ENCODE measurements around the gene SPARCL1.

The SPARCL1 gene

DNA sequence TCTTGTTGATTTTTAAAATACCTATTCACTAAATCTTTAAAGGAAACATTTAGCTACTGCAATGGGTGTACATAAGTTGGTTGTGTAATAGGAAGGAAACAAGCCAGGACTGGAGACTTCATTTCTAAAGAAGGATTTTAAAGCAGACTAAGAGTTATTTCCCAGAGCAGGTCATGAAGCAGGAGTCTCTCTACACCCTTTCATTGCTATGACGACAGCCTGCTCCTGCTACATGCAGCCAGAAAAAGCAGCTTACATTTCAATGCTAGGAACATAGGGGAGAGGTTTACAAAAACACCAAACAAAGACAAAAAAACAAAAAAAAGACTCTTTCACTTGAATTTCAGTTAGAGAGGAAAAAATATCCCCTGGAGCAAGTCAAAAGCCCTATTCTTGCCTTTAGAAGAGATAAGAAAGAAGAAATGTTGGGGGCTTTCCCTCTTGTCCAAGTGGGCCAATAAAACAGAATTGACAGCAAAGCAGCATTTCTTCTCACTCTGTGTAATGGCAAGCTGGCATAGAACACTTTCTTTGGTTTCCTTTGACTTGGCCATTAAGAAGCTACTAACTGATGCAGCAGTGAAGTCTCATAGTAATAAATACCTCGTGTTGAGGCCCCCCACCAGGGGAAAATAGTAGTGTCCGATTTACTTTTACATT lies 3.4 kb downstream of the SPARCL1 start:
- Histone ChIP-seq H3K4me3 (ENCODE audit: insufficient read depth, low read depth, low read length, poor library complexity, severe bottlenecking) (no peak overlapping the region), H3K27me3 (replicated peaks; ENCODE audit: control insufficient read depth, insufficient read depth, low read length, poor library complexity, severe bottlenecking) (no peaks in the 10 kb centered on the region), H3K36me3 (ENCODE audit: control insufficient read depth, insufficient read depth, low read length) (no peaks in the 10 kb centered on the region), H3K4me1 (ENCODE audit: control insufficient read depth, insufficient read depth, low read length, poor library complexity, severe bottlenecking) (no peaks in the 10 kb centered on the region), H3K27ac (ENCODE audit: insufficient read depth, low read length, poor library complexity, severe bottlenecking) (no peak overlapping the region), H3K9me3 (ENCODE audit: control insufficient read depth, low read length) (no peaks in the 10 kb centered on the region)
- no peak for DNase-seq

DNA sequence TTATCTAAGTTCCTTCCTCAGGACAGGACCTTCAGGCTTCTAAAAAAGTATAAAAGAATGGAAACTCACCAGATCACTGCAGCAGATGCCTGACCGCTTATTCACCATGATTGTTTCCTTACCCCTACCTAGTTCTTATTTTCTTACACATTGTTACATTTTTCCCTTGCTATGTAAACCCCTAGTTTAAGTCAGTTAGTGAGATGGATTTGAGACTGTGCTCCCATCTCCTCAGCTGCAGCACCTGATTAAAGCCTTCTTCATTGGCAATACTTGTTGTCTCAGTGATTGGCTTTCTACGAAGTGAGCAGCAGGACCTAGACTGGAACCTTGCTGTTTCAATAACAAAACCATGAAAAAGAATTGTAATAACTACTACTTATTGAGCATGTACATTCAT lies 4.7 kb downstream of the SPARCL1 start:
- DNase-seq = no peak
- no peaks in the 10 kb centered on the region for H3K27me3 ChIP-seq (replicated peaks; ENCODE audit: control insufficient read depth, insufficient read depth, low read length, poor library complexity, severe bottlenecking)
- no peaks in the 10 kb centered on the region for H3K36me3 ChIP-seq (ENCODE audit: control insufficient read depth, insufficient read depth, low read length)
- H3K4me1 ChIP-seq (ENCODE audit: control insufficient read depth, insufficient read depth, low read length, poor library complexity, severe bottlenecking) = no peaks in the 10 kb centered on the region
- H3K4me3 ChIP-seq (ENCODE audit: insufficient read depth, low read depth, low read length, poor library complexity, severe bottlenecking) = no peak overlapping the region
- H3K9me3 ChIP-seq (ENCODE audit: control insufficient read depth, low read length) = no peaks in the 10 kb centered on the region
- H3K27ac ChIP-seq (ENCODE audit: insufficient read depth, low read length, poor library complexity, severe bottlenecking) = no peak overlapping the region

DNA sequence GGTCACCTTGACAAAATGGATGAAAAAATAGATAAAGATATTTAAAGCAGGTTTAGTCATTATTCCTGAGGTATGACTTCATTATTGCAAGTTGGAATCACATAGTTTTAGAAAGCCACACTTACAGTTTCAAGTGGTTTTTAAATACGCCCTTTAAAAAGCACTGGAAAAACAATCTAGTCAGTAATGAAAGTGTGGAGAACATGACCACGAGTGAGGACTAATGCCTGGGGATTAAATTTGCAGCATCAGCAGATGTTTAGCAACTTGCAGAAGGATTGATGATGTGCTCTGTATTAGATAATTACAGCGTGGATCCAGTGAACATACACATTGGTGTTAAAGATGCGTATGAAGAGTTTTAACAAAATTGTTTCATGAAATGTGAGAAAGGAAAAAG lies 5.9 kb downstream of the SPARCL1 start:
- Histone ChIP-seq H3K36me3 (ENCODE audit: control insufficient read depth, insufficient read depth, low read length) (no peaks in the 10 kb centered on the region), H3K4me1 (ENCODE audit: control insufficient read depth, insufficient read depth, low read length, poor library complexity, severe bottlenecking) (no peaks in the 10 kb centered on the region)
- no peak for DNase-seq

DNA sequence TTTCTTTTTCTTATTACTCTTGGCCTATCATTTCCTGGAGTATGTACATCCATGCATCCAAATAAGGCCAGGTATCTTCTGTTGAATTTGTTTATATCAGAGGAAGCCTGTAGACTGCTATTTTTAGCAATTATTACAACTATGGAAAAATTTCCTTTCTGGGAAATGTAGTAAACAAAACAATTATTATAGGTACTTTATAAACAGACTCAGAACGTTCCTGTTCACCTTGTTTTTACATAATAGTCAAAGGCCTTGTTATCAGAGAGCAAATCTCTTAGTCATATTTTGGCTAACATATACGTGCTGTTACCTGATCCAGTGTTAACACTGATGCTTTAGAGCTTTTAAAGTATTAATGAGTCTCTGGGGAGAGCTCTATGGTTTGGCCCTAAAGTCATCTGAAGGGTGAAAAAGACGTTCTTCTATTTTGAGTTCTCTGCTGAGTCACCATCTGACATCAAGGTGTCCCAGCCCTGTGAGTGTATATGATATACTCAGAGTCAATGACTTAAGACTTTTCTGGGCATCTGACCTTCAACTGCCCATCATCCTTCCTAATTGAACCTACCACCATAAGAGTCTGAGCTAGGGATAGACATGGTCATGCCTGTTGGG lies 7.3 kb downstream of the SPARCL1 start:
- DNase-seq = no peak
- Histone ChIP-seq H3K9me3 (ENCODE audit: control insufficient read depth, low read length) (no peaks in the 10 kb centered on the region), H3K4me1 (ENCODE audit: control insufficient read depth, insufficient read depth, low read length, poor library complexity, severe bottlenecking) (no peaks in the 10 kb centered on the region), H3K27me3 (replicated peaks; ENCODE audit: control insufficient read depth, insufficient read depth, low read length, poor library complexity, severe bottlenecking) (no peaks in the 10 kb centered on the region), H3K4me3 (ENCODE audit: insufficient read depth, low read depth, low read length, poor library complexity, severe bottlenecking) (no peak overlapping the region), H3K27ac (ENCODE audit: insufficient read depth, low read length, poor library complexity, severe bottlenecking) (no peak overlapping the region), H3K36me3 (ENCODE audit: control insufficient read depth, insufficient read depth, low read length) (no peaks in the 10 kb centered on the region)

More for the DNA sequence above, 5.9 kb downstream of the SPARCL1 start:
- H3K4me3 ChIP-seq (ENCODE audit: insufficient read depth, low read depth, low read length, poor library complexity, severe bottlenecking) = no peak overlapping the region
- H3K27ac ChIP-seq (ENCODE audit: insufficient read depth, low read length, poor library complexity, severe bottlenecking) = no peak overlapping the region
- no peaks in the 10 kb centered on the region for H3K27me3 ChIP-seq (replicated peaks; ENCODE audit: control insufficient read depth, insufficient read depth, low read length, poor library complexity, severe bottlenecking)
- H3K9me3 ChIP-seq (ENCODE audit: control insufficient read depth, low read length) = no peaks in the 10 kb centered on the region

DNA sequence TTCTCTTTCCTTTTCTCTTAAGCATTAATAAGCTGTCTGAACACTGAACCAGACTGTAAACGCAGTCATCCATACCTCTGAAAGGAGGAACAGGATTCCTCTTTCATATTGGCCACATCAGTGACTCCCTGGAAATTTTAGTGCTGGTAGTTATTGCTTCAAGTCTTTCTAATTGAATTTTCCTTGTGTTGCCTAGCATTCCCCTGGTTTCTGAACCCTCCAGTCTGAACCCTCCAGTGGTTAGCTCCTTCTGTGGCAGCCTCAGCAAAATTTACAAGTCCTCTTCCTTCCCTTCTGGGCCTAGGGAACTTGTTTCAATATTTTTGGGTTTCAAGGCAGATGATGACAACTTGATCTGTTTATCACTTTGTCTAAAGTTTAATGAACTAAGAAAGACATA lies 7.9 kb downstream of the SPARCL1 start:
- Histone ChIP-seq H3K36me3 (ENCODE audit: control insufficient read depth, insufficient read depth, low read length) (no peaks in the 10 kb centered on the region), H3K27me3 (replicated peaks; ENCODE audit: control insufficient read depth, insufficient read depth, low read length, poor library complexity, severe bottlenecking) (no peaks in the 10 kb centered on the region), H3K4me3 (ENCODE audit: insufficient read depth, low read depth, low read length, poor library complexity, severe bottlenecking) (no peak overlapping the region), H3K9me3 (ENCODE audit: control insufficient read depth, low read length) (no peaks in the 10 kb centered on the region), H3K27ac (ENCODE audit: insufficient read depth, low read length, poor library complexity, severe bottlenecking) (no peak overlapping the region), H3K4me1 (ENCODE audit: control insufficient read depth, insufficient read depth, low read length, poor library complexity, severe bottlenecking) (no peaks in the 10 kb centered on the region)
- no peak for DNase-seq

DNA sequence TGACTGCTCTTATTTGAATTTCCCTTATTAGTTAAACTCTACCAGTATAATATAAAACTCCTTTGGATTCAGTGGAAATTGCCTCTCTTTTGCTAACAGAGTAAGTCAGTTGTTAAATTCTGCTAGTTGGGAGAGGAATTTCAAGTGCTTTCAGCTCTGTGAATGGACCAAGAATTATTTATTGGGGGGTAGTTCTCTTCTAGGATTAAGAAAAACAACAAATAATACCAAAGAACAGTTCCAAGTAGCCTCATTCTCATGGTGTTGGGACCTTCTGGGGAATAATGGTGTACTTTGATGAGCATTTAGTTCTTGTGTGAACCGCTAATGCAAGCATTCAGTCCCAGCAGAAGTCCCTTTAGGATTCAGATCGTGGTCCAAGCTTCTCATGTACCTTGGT lies 11.6 kb downstream of the SPARCL1 start:
- Histone ChIP-seq H3K4me1 (ENCODE audit: control insufficient read depth, insufficient read depth, low read length, poor library complexity, severe bottlenecking) (no peaks in the 10 kb centered on the region), H3K9me3 (ENCODE audit: control insufficient read depth, low read length) (no peaks in the 10 kb centered on the region)
- no peak for DNase-seq

DNA sequence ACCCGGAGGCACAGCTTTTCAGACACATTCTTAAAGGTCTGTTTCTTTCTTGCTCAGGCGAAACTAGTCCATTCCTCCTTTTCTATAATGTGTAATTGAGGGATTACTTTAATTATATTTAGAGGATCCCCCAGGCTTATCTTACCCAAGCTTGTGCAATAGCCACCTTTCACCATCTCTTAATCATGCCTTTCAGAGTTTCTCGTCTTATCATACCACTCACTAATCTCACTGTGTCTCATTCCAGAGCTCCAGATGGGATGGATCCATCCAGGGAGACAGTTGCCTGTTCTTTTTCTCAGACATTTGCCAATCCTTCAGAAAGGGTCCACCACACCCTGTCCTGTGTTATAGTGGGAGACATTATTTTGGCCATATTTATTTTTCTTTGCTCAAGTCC lies 12.5 kb downstream of the SPARCL1 start:
- Histone ChIP-seq H3K27me3 (replicated peaks; ENCODE audit: control insufficient read depth, insufficient read depth, low read length, poor library complexity, severe bottlenecking) (no peaks in the 10 kb centered on the region), H3K4me1 (ENCODE audit: control insufficient read depth, insufficient read depth, low read length, poor library complexity, severe bottlenecking) (no peaks in the 10 kb centered on the region), H3K36me3 (ENCODE audit: control insufficient read depth, insufficient read depth, low read length) (no peaks in the 10 kb centered on the region), H3K9me3 (ENCODE audit: control insufficient read depth, low read length) (no peaks in the 10 kb centered on the region), H3K27ac (ENCODE audit: insufficient read depth, low read length, poor library complexity, severe bottlenecking) (no peak overlapping the region), H3K4me3 (ENCODE audit: insufficient read depth, low read depth, low read length, poor library complexity, severe bottlenecking) (no peak overlapping the region)
- no peak for DNase-seq

More for the DNA sequence above, 11.6 kb downstream of the SPARCL1 start:
- H3K36me3 ChIP-seq (ENCODE audit: control insufficient read depth, insufficient read depth, low read length) = no peaks in the 10 kb centered on the region
- H3K27ac ChIP-seq (ENCODE audit: insufficient read depth, low read length, poor library complexity, severe bottlenecking) = no peak overlapping the region
- no peaks in the 10 kb centered on the region for H3K27me3 ChIP-seq (replicated peaks; ENCODE audit: control insufficient read depth, insufficient read depth, low read length, poor library complexity, severe bottlenecking)
- no peak overlapping the region for H3K4me3 ChIP-seq (ENCODE audit: insufficient read depth, low read depth, low read length, poor library complexity, severe bottlenecking)

DNA sequence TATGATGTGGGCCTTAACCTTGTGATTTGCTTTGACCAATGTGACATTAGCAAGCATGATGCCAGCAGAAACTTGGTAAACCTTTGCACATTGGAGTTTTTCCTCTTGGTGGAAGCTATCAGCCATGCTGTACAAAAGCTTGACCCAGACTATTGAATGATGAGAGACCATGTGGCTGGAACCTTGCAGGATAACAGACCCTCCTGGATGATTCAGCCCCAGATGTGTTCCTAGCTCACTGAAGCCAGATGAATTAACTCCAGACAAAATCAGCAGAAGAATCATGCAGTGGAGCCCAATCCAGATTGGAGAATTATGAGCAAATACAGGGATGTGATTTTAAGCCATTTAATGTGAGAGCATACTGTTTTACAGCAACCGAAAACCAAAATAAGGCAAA lies 16.8 kb downstream of the SPARCL1 start:
- no peak for DNase-seq
- Histone ChIP-seq H3K4me1 (ENCODE audit: control insufficient read depth, insufficient read depth, low read length, poor library complexity, severe bottlenecking) (no peaks in the 10 kb centered on the region), H3K36me3 (ENCODE audit: control insufficient read depth, insufficient read depth, low read length) (no peaks in the 10 kb centered on the region), H3K27me3 (replicated peaks; ENCODE audit: control insufficient read depth, insufficient read depth, low read length, poor library complexity, severe bottlenecking) (no peaks in the 10 kb centered on the region), H3K9me3 (ENCODE audit: control insufficient read depth, low read length) (no peaks in the 10 kb centered on the region), H3K27ac (ENCODE audit: insufficient read depth, low read length, poor library complexity, severe bottlenecking) (no peak overlapping the region), H3K4me3 (ENCODE audit: insufficient read depth, low read depth, low read length, poor library complexity, severe bottlenecking) (no peak overlapping the region)

DNA sequence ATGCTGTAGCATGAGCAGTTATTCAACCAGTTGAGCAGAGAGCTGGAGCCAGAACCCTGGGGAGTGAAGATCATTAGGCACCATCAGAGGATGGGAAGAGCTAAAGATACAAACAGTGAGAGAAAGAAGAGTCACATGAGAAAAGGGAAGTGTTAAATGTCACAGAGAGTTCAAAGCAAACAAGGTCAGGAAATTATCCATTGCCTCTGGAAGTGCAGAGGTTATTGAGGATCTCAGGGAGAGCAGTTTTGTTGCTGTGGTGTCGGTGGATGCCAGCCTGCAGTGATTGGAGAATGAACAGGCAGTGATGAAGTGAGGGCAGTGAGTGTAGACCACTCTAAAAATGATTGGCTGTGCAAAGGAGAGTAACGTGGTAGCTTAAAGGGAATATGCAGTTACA lies 17.7 kb downstream of the SPARCL1 start:
- no peak overlapping the region for H3K27ac ChIP-seq (ENCODE audit: insufficient read depth, low read length, poor library complexity, severe bottlenecking)
- no peaks in the 10 kb centered on the region for H3K9me3 ChIP-seq (ENCODE audit: control insufficient read depth, low read length)
- no peaks in the 10 kb centered on the region for H3K36me3 ChIP-seq (ENCODE audit: control insufficient read depth, insufficient read depth, low read length)
- H3K4me1 ChIP-seq (ENCODE audit: control insufficient read depth, insufficient read depth, low read length, poor library complexity, severe bottlenecking) = no peaks in the 10 kb centered on the region
- no peak overlapping the region for H3K4me3 ChIP-seq (ENCODE audit: insufficient read depth, low read depth, low read length, poor library complexity, severe bottlenecking)
- DNase-seq = no peak
- H3K27me3 ChIP-seq (replicated peaks; ENCODE audit: control insufficient read depth, insufficient read depth, low read length, poor library complexity, severe bottlenecking) = no peaks in the 10 kb centered on the region

DNA sequence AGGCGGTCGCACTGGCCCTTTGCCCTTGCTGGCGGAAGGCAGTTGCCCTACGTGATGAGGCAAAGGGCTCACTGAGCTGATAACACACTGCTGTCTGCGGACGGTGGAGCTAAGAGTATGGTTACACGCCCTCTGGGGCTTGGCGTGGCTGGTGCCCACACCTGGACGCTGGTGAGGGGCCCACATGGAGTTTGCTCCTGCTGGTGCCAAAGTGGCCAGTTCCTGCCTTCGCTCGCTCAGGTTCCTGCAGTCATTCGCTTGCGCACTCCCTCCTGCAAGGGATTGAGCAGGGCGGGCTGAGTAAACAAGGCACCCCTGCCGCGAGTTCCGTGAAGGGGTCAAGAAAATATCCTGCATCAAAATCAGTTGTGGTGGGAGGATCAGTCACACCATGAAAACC lies 18.4 kb downstream of the SPARCL1 start:
- Histone ChIP-seq H3K27ac (ENCODE audit: insufficient read depth, low read length, poor library complexity, severe bottlenecking) (no peak overlapping the region), H3K4me1 (ENCODE audit: control insufficient read depth, insufficient read depth, low read length, poor library complexity, severe bottlenecking) (no peaks in the 10 kb centered on the region), H3K27me3 (replicated peaks; ENCODE audit: control insufficient read depth, insufficient read depth, low read length, poor library complexity, severe bottlenecking) (no peaks in the 10 kb centered on the region), H3K4me3 (ENCODE audit: insufficient read depth, low read depth, low read length, poor library complexity, severe bottlenecking) (no peak overlapping the region), H3K9me3 (ENCODE audit: control insufficient read depth, low read length) (no peaks in the 10 kb centered on the region), H3K36me3 (ENCODE audit: control insufficient read depth, insufficient read depth, low read length) (no peaks in the 10 kb centered on the region)
- DNase-seq = no peak
